ENCODE results near the gene NFIC.

The NFIC gene

DNA sequence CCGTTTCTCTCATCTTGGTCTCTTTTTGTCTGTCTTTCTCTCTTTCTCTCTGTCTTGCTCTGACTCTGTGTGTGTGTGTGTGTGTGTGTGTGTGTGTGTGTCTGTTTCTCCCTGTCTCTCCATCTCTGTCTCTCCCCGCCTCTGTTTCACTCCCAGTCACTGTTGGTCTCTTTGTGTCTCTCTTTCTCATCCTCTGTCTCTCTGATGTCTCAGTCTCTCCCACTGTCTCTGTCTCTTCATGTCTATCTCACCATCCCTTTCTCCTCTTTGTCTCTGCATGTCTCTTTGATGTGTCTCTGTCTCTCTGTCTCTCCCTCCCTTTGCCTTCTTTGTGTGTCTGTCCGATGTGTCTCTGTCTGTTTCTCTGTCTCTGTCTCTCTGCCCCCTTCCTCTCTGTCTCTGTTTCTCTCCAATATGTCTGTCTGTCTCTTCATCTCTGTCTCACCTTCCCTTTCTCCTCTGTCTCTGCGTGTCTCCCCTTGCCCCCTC is 2.5 kb downstream of the NFIC start:
- peak; percentile 57 to 59 for DNase-seq (ENCODE audit: low read depth in 2 of 2)
- peak overlapping the region; percentile 80 to 87 for H3K4me3 ChIP-seq (replicated peaks in 1 of 2; ENCODE audit: low read depth in 2 of 2, low read length in 2 of 2)
- TF ChIP-seq CTCF (IDR thresholded peaks at IDR 0.05; ENCODE audit: low read depth, low read length) = no peak

- peak overlapping the region; percentile 80 to 87 for H3K4me3 ChIP-seq (replicated peaks in 1 of 2; ENCODE audit: low read depth in 2 of 2, low read length in 2 of 2)
- TF ChIP-seq CTCF (IDR thresholded peaks at IDR 0.05; ENCODE audit: low read depth, low read length) = no peak
- DNase-seq (ENCODE audit: low read depth in 2 of 2) = peak in 1 of 2 donors; percentile 49
These were observed 3.2 kb downstream of the NFIC start for GRCh38 chr19:3369337-3370213.

- no peak for DNase-seq (ENCODE audit: low read depth in 2 of 2)
These were observed 3.9 kb downstream of the NFIC start for GRCh38 chr19:3370214-3370720.

GRCh38 chr19:3370728-3371591 is 4.6 kb downstream of the NFIC start:
- no peak for DNase-seq (ENCODE audit: low read depth in 2 of 2)
- no peak overlapping the region for H3K4me3 ChIP-seq (replicated peaks in 1 of 2; ENCODE audit: low read depth in 2 of 2, low read length in 2 of 2)
- TF ChIP-seq CTCF (IDR thresholded peaks at IDR 0.05; ENCODE audit: low read depth, low read length) = no peak

More at GRCh38 chr19:3370214-3370720, 3.9 kb downstream of the NFIC start:
- peak overlapping the region; percentile 80 to 87 for H3K4me3 ChIP-seq (replicated peaks in 1 of 2; ENCODE audit: low read depth in 2 of 2, low read length in 2 of 2)
- no peak for TF ChIP-seq CTCF (IDR thresholded peaks at IDR 0.05; ENCODE audit: low read depth, low read length)

GRCh38 chr19:3372413-3372812 is 6.0 kb downstream of the NFIC start:
- TF ChIP-seq CTCF (IDR thresholded peaks at IDR 0.05; ENCODE audit: low read depth, low read length) = no peak
- no peak for DNase-seq (ENCODE audit: low read depth in 2 of 2)

GRCh38 chr19:3373971-3374368 is 7.6 kb downstream of the NFIC start:
- DNase-seq (ENCODE audit: low read depth in 2 of 2) = no peak
- no peak overlapping the region for H3K4me3 ChIP-seq (replicated peaks in 1 of 2; ENCODE audit: low read depth in 2 of 2, low read length in 2 of 2)
- no peak for TF ChIP-seq CTCF (IDR thresholded peaks at IDR 0.05; ENCODE audit: low read depth, low read length)

More at GRCh38 chr19:3372413-3372812, 6.0 kb downstream of the NFIC start:
- H3K4me3 ChIP-seq (replicated peaks in 1 of 2; ENCODE audit: low read depth in 2 of 2, low read length in 2 of 2) = no peak overlapping the region

Data from cardiac fibroblast (primary cell).